Measurements from ENCODE around the gene CACNA1C. TPM values are rescaled to one million over a fixed set of nuclear protein-coding genes. Genes with fewer than 3 reads are reported as not detected.

The CACNA1C gene
- total RNA-seq, 1 experiment from 2014 or later, result 1.1 TPM

DNA sequence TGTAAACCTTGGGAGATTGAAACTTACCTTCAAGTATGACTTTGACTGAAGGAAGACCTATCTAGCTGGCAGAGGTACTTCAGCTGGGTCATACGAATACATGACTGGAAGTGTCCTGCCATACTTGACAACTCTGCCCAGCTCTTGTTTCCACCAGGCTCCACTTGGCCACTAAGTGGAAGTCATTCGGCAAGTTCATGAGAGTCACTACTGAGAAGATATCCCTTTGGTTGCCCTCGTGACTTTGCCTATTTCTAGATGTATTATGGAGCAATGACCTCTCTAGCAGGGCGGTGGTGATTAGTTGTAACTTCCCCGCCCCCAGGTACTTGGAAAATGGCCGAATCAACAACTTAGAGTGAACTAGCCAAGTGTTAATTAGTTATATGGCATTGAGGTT is 8.6 kb upstream of the CACNA1C start:
- TF ChIP-seq, protein P1, sequence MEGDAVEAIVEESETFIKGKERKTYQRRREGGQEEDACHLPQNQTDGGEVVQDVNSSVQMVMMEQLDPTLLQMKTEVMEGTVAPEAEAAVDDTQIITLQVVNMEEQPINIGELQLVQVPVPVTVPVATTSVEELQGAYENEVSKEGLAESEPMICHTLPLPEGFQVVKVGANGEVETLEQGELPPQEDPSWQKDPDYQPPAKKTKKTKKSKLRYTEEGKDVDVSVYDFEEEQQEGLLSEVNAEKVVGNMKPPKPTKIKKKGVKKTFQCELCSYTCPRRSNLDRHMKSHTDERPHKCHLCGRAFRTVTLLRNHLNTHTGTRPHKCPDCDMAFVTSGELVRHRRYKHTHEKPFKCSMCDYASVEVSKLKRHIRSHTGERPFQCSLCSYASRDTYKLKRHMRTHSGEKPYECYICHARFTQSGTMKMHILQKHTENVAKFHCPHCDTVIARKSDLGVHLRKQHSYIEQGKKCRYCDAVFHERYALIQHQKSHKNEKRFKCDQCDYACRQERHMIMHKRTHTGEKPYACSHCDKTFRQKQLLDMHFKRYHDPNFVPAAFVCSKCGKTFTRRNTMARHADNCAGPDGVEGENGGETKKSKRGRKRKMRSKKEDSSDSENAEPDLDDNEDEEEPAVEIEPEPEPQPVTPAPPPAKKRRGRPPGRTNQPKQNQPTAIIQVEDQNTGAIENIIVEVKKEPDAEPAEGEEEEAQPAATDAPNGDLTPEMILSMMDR (conservative IDR thresholded peaks at IDR 0.05), result no peak
- H4K91ac ChIP-seq (ENCODE audit: insufficient read length, low read depth, low read length), result no peak overlapping the region
- H3K18ac ChIP-seq (ENCODE audit: insufficient read length, low read depth, low read length), result no peak overlapping the region
- DNase-seq, result no peak
- no peak overlapping the region for H3K23ac ChIP-seq (ENCODE audit: insufficient read length, low read depth, low read length)
- Mint-ChIP-seq H3K9me3 (no peaks in the 10 kb centered on the region), H3K27me3 (ENCODE audit: low read depth) (peaks cover 28% of the 10 kb centered on the region), H3K4me3 (no peak overlapping the region), H3K4me1 (peaks cover 8 to 9% of the 10 kb centered on the region in 2 experiments), H3K27ac (no peak overlapping the region), H3K36me3 (ENCODE audit: insufficient read depth in 1 of 3, low read depth in 3 of 3) (no peaks in the 10 kb centered on the region)
- H3K56ac ChIP-seq (ENCODE audit: insufficient read length, low read depth, low read length), result no peak overlapping the region
- no peak overlapping the region for H2BK5ac ChIP-seq (ENCODE audit: insufficient read length, low read length)
- H3K27ac ChIP-seq (ENCODE audit: insufficient read length, low read depth, low read length), result no peak overlapping the region
- no peaks in the 10 kb centered on the region; the same call in 1 of the 2 replicates for H3K27me3 ChIP-seq (ENCODE audit: insufficient read depth, low read length)
- no peak overlapping the region for H3K4ac ChIP-seq (ENCODE audit: low read depth, low read length)
- no peak overlapping the region for H4K8ac ChIP-seq (replicated peaks; ENCODE audit: insufficient read length, low read depth, low read length)
- H2AFZ ChIP-seq (ENCODE audit: low read length), result no peak overlapping the region
- no peaks in the 10 kb centered on the region for H4K20me1 ChIP-seq (ENCODE audit: control insufficient read depth, insufficient read depth, insufficient read length)
- no peak overlapping the region for H2AK5ac ChIP-seq (ENCODE audit: insufficient read length, low read length)
- H2BK12ac ChIP-seq (ENCODE audit: insufficient read length, low read depth, low read length), result no peak overlapping the region
- H3T11ph ChIP-seq (ENCODE audit: low read length), result no peak overlapping the region
- no peak overlapping the region for H2BK15ac ChIP-seq (ENCODE audit: low read depth, low read length)
- no peak overlapping the region for H2BK20ac ChIP-seq (ENCODE audit: low read depth, low read length, poor library complexity, severe bottlenecking)
- no peaks in the 10 kb centered on the region for H3K79me1 ChIP-seq (ENCODE audit: insufficient read depth, low read depth, low read length, poor library complexity, severe bottlenecking)
- H3K9ac ChIP-seq (ENCODE audit: extremely low read depth, insufficient read length, low read length), result no peak overlapping the region
- no peak overlapping the region for H3K4me2 ChIP-seq (ENCODE audit: insufficient read depth, insufficient read length, low read length)
- H3K79me2 ChIP-seq (ENCODE audit: insufficient read depth, low read length), result no peaks in the 10 kb centered on the region
- H3K23me2 ChIP-seq (ENCODE audit: insufficient read length, low read depth, low read length, poor library complexity, severe bottlenecking), result no peaks in the 10 kb centered on the region
- no peak overlapping the region for H4K5ac ChIP-seq (ENCODE audit: insufficient read length, low read depth, low read length)
- WGBS (ENCODE audit: extremely low coverage, insufficient read length, low lambda C conversion rate), result no CpG with 5 or more reads among the region's 6 CpGs
- H2BK120ac ChIP-seq (ENCODE audit: low read depth, low read length, poor library complexity, severe bottlenecking), result no peak overlapping the region
- H3K14ac ChIP-seq (ENCODE audit: insufficient read depth, low read length), result no peak overlapping the region
- H3K9me3 ChIP-seq (ENCODE audit: control insufficient read depth, low read depth, low read length), result no peaks in the 10 kb centered on the region
- H3K4me1 ChIP-seq (ENCODE audit: insufficient read depth, low read length), result no peaks in the 10 kb centered on the region

Measured in H9 (cell line).